ENCODE measurements around the gene PITPNM1.

PITPNM1 gene

GRCh38 chr11:67503119-67504004, 1.8 kb downstream of the PITPNM1 start:
- H3K9ac ChIP-seq (ENCODE audit: low read depth in 1 of 2, low read length in 2 of 2): peak overlapping the region in 1 of 2 donors; percentile 33
- peak overlapping the region; percentile 31 to 36 for H3K4me3 ChIP-seq (ENCODE audit: low read depth in 1 of 2, low read length in 2 of 2)
- H3K27ac ChIP-seq (ENCODE audit: low read depth, low read length): no peak overlapping the region
- H3K27me3 ChIP-seq (ENCODE audit: control insufficient read depth in 1 of 2, insufficient read depth in 2 of 2, low read length in 2 of 2): no peaks in the 10 kb centered on the region
- no peaks in the 10 kb centered on the region for H3K9me3 ChIP-seq (ENCODE audit: control insufficient read depth in 1 of 2, low read length in 2 of 2)
- peaks cover 10 to 37% of the 10 kb centered on the region in 2 donors for H3K36me3 ChIP-seq (ENCODE audit: control insufficient read depth in 1 of 2, insufficient read depth in 2 of 2, low read length in 2 of 2)
- H3K4me1 ChIP-seq (ENCODE audit: control insufficient read depth in 1 of 2, insufficient read depth in 2 of 2, low read length in 2 of 2): peaks cover 17 to 38% of the 10 kb centered on the region in 2 donors

- H3K9ac ChIP-seq (ENCODE audit: low read depth in 1 of 2, low read length in 2 of 2): no peak overlapping the region
- H3K4me3 ChIP-seq (ENCODE audit: low read depth in 1 of 2, low read length in 2 of 2): no peak overlapping the region
- H3K36me3 ChIP-seq (ENCODE audit: control insufficient read depth in 1 of 2, insufficient read depth in 2 of 2, low read length in 2 of 2): peaks cover 10 to 45% of the 10 kb centered on the region in 2 donors
- H3K27me3 ChIP-seq (ENCODE audit: control insufficient read depth in 1 of 2, insufficient read depth in 2 of 2, low read length in 2 of 2): no peaks in the 10 kb centered on the region
- H3K27ac ChIP-seq (ENCODE audit: low read depth, low read length): no peak overlapping the region
- no peaks in the 10 kb centered on the region for H3K9me3 ChIP-seq (ENCODE audit: control insufficient read depth in 1 of 2, low read length in 2 of 2)
- H3K4me1 ChIP-seq (ENCODE audit: control insufficient read depth in 1 of 2, insufficient read depth in 2 of 2, low read length in 2 of 2): peaks cover 17 to 36% of the 10 kb centered on the region in 2 donors
Observed at GRCh38 chr11:67502328-67502979, 2.7 kb downstream of the PITPNM1 start.

- no peaks in the 10 kb centered on the region for H3K9me3 ChIP-seq (ENCODE audit: control insufficient read depth in 1 of 2, low read length in 2 of 2)
- H3K4me1 ChIP-seq (ENCODE audit: control insufficient read depth in 1 of 2, insufficient read depth in 2 of 2, low read length in 2 of 2): peaks cover 17 to 30% of the 10 kb centered on the region in 2 donors
- H3K36me3 ChIP-seq (ENCODE audit: control insufficient read depth in 1 of 2, insufficient read depth in 2 of 2, low read length in 2 of 2): peaks cover 13 to 50% of the 10 kb centered on the region in 2 donors
- H3K27ac ChIP-seq (ENCODE audit: low read depth, low read length): no peak overlapping the region
- H3K4me3 ChIP-seq (ENCODE audit: low read depth in 1 of 2, low read length in 2 of 2): no peak overlapping the region
- no peaks in the 10 kb centered on the region for H3K27me3 ChIP-seq (ENCODE audit: control insufficient read depth in 1 of 2, insufficient read depth in 2 of 2, low read length in 2 of 2)
- no peak overlapping the region for H3K9ac ChIP-seq (ENCODE audit: low read depth in 1 of 2, low read length in 2 of 2)
Observed at GRCh38 chr11:67501854-67502253, 3.3 kb downstream of the PITPNM1 start.

- Histone ChIP-seq H3K27ac (ENCODE audit: low read depth, low read length) (no peak overlapping the region), H3K9ac (ENCODE audit: low read depth in 1 of 2, low read length in 2 of 2) (no peak overlapping the region), H3K27me3 (ENCODE audit: control insufficient read depth in 1 of 2, insufficient read depth in 2 of 2, low read length in 2 of 2) (no peaks in the 10 kb centered on the region), H3K9me3 (ENCODE audit: control insufficient read depth in 1 of 2, low read length in 2 of 2) (no peaks in the 10 kb centered on the region), H3K4me1 (ENCODE audit: control insufficient read depth in 1 of 2, insufficient read depth in 2 of 2, low read length in 2 of 2) (peaks cover 10 to 22% of the 10 kb centered on the region in 2 donors), H3K36me3 (ENCODE audit: control insufficient read depth in 1 of 2, insufficient read depth in 2 of 2, low read length in 2 of 2) (peaks cover 14 to 49% of the 10 kb centered on the region in 2 donors), H3K4me3 (ENCODE audit: low read depth in 1 of 2, low read length in 2 of 2) (no peak overlapping the region)
Observed at GRCh38 chr11:67500831-67501715, 4.1 kb downstream of the PITPNM1 start.

- H3K27me3 ChIP-seq (ENCODE audit: control insufficient read depth in 1 of 2, insufficient read depth in 2 of 2, low read length in 2 of 2): no peaks in the 10 kb centered on the region
- H3K9ac ChIP-seq (ENCODE audit: low read depth in 1 of 2, low read length in 2 of 2): no peak overlapping the region
- peaks cover 14 to 55% of the 10 kb centered on the region in 2 donors for H3K36me3 ChIP-seq (ENCODE audit: control insufficient read depth in 1 of 2, insufficient read depth in 2 of 2, low read length in 2 of 2)
- no peaks in the 10 kb centered on the region for H3K9me3 ChIP-seq (ENCODE audit: control insufficient read depth in 1 of 2, low read length in 2 of 2)
- H3K4me1 ChIP-seq (ENCODE audit: control insufficient read depth in 1 of 2, insufficient read depth in 2 of 2, low read length in 2 of 2): peaks cover 6 to 16% of the 10 kb centered on the region in 2 donors
- no peak overlapping the region for H3K4me3 ChIP-seq (ENCODE audit: low read depth in 1 of 2, low read length in 2 of 2)
- H3K27ac ChIP-seq (ENCODE audit: low read depth, low read length): no peak overlapping the region
Observed at GRCh38 chr11:67500484-67500821, 4.7 kb downstream of the PITPNM1 start.

- Histone ChIP-seq H3K36me3 (ENCODE audit: control insufficient read depth in 1 of 2, insufficient read depth in 2 of 2, low read length in 2 of 2) (peaks cover 14 to 60% of the 10 kb centered on the region in 2 donors), H3K27me3 (ENCODE audit: control insufficient read depth in 1 of 2, insufficient read depth in 2 of 2, low read length in 2 of 2) (no peaks in the 10 kb centered on the region), H3K27ac (ENCODE audit: low read depth, low read length) (no peak overlapping the region), H3K4me3 (ENCODE audit: low read depth in 1 of 2, low read length in 2 of 2) (no peak overlapping the region), H3K9ac (ENCODE audit: low read depth in 1 of 2, low read length in 2 of 2) (no peak overlapping the region), H3K9me3 (ENCODE audit: control insufficient read depth in 1 of 2, low read length in 2 of 2) (no peaks in the 10 kb centered on the region), H3K4me1 (ENCODE audit: control insufficient read depth in 1 of 2, insufficient read depth in 2 of 2, low read length in 2 of 2) (peaks cover 6 to 14% of the 10 kb centered on the region in 2 donors)
Observed at GRCh38 chr11:67499808-67500483, 5.2 kb downstream of the PITPNM1 start.

- H3K27me3 ChIP-seq (ENCODE audit: control insufficient read depth in 1 of 2, insufficient read depth in 2 of 2, low read length in 2 of 2): no peaks in the 10 kb centered on the region
- H3K4me3 ChIP-seq (ENCODE audit: low read depth in 1 of 2, low read length in 2 of 2): no peak overlapping the region
- no peaks in the 10 kb centered on the region for H3K9me3 ChIP-seq (ENCODE audit: control insufficient read depth in 1 of 2, low read length in 2 of 2)
- no peak overlapping the region for H3K9ac ChIP-seq (ENCODE audit: low read depth in 1 of 2, low read length in 2 of 2)
- peaks cover 2 to 6% of the 10 kb centered on the region in 2 donors for H3K4me1 ChIP-seq (ENCODE audit: control insufficient read depth in 1 of 2, insufficient read depth in 2 of 2, low read length in 2 of 2)
- peaks cover 17 to 64% of the 10 kb centered on the region in 2 donors for H3K36me3 ChIP-seq (ENCODE audit: control insufficient read depth in 1 of 2, insufficient read depth in 2 of 2, low read length in 2 of 2)
- no peak overlapping the region for H3K27ac ChIP-seq (ENCODE audit: low read depth, low read length)
Observed at GRCh38 chr11:67498544-67498972, 6.6 kb downstream of the PITPNM1 start.

GRCh38 chr11:67497656-67498291, 7.4 kb downstream of the PITPNM1 start:
- no peak overlapping the region for H3K4me3 ChIP-seq (ENCODE audit: low read depth in 1 of 2, low read length in 2 of 2)
- H3K9me3 ChIP-seq (ENCODE audit: control insufficient read depth in 1 of 2, low read length in 2 of 2): no peaks in the 10 kb centered on the region
- H3K27ac ChIP-seq (ENCODE audit: low read depth, low read length): no peak overlapping the region
- no peak overlapping the region for H3K9ac ChIP-seq (ENCODE audit: low read depth in 1 of 2, low read length in 2 of 2)
- peaks cover 19 to 69% of the 10 kb centered on the region in 2 donors for H3K36me3 ChIP-seq (ENCODE audit: control insufficient read depth in 1 of 2, insufficient read depth in 2 of 2, low read length in 2 of 2)
- no peaks in the 10 kb centered on the region for H3K27me3 ChIP-seq (ENCODE audit: control insufficient read depth in 1 of 2, insufficient read depth in 2 of 2, low read length in 2 of 2)
- H3K4me1 ChIP-seq (ENCODE audit: control insufficient read depth in 1 of 2, insufficient read depth in 2 of 2, low read length in 2 of 2): no peaks in the 10 kb centered on the region

GRCh38 chr11:67496113-67496512, 9.1 kb downstream of the PITPNM1 start:
- H3K9ac ChIP-seq (ENCODE audit: low read depth in 1 of 2, low read length in 2 of 2): no peak overlapping the region
- no peaks in the 10 kb centered on the region for H3K4me1 ChIP-seq (ENCODE audit: control insufficient read depth in 1 of 2, insufficient read depth in 2 of 2, low read length in 2 of 2)
- no peaks in the 10 kb centered on the region for H3K9me3 ChIP-seq (ENCODE audit: control insufficient read depth in 1 of 2, low read length in 2 of 2)
- no peak overlapping the region for H3K27ac ChIP-seq (ENCODE audit: low read depth, low read length)
- peaks cover 19 to 71% of the 10 kb centered on the region in 2 donors for H3K36me3 ChIP-seq (ENCODE audit: control insufficient read depth in 1 of 2, insufficient read depth in 2 of 2, low read length in 2 of 2)
- no peaks in the 10 kb centered on the region for H3K27me3 ChIP-seq (ENCODE audit: control insufficient read depth in 1 of 2, insufficient read depth in 2 of 2, low read length in 2 of 2)
- H3K4me3 ChIP-seq (ENCODE audit: low read depth in 1 of 2, low read length in 2 of 2): no peak overlapping the region

Measured in duodenal mucosa (tissue), 2 donors.